Lower leg skin (tissue), 3 donors: ENCODE data around the gene CXCL10.

ENCODE experiments used
- CTCF ChIP-seq, 3 donors: fragments of 450-650 bp; IDR thresholded peaks; one replicate each; pipeline ENCODE4 v1.5.1; 2016; ENCODE audit warnings: antibody characterized with exemption in 3 of 3, mild to moderate bottlenecking in 3 of 3, moderate library complexity in 2 of 3
- POLR2A ChIP-seq, 2 donors: fragments of 450-650 bp; IDR thresholded peaks; one replicate each; pipeline ENCODE4 v1.6.1; 2016 to 2017; ENCODE audit warnings: antibody characterized with exemption in 2 of 2, mild to moderate bottlenecking in 1 of 2, moderate library complexity in 1 of 2

GRCh38 chr4:76059750-76060149 is 36.5 kb upstream of the CXCL10 start:
- TF ChIP-seq CTCF (IDR thresholded peaks at IDR 0.05) (no peak), POLR2A (IDR thresholded peaks at IDR 0.05) (no peak)
